Fibroblast of villous mesenchyme (primary cell): ENCODE measurements around the gene RSBN1L. TPM values are rescaled to one million over a fixed set of nuclear protein-coding genes. Genes with fewer than 3 reads are reported as not detected.

Experiments used
- DNase-seq: peaks from one replicate; pipeline ENCODE4 v3.0.0-alpha.2; 2010; ENCODE audit warnings: low read depth
- H3K4me3 ChIP-seq: 2 replicates; pipeline ENCODE4 v1.5.1; 2011; ENCODE audit warnings: low read depth, mild to moderate bottlenecking, low read length
- CTCF ChIP-seq: IDR thresholded peaks from 2 replicates; pipeline ENCODE4 v1.5.1; 2012; ENCODE audit warnings: low read depth, mild to moderate bottlenecking, low read length; ENCODE audit not compliant: insufficient read depth
- total RNA-seq: library from RNA; depleted of rRNA; stranded (reverse); fragments of >200 nt; gene quantifications from 2 replicates; pipeline ENCODE4 v1.2.3, GENCODE V29; 2012

The RSBN1L gene
- total RNA-seq, 1 donor, result 25.0 TPM

GRCh38 chr7:77740257-77740656, 44.0 kb downstream of the RSBN1L start:
- TF ChIP-seq CTCF, result no peak
- no peak overlapping the region for H3K4me3 ChIP-seq
- DNase-seq, result no peak

- DNase-seq, result no peak
- H3K4me3 ChIP-seq, result no peak overlapping the region
- TF ChIP-seq CTCF, result no peak
Observed at GRCh38 chr7:77743518-77743917, 47.3 kb downstream of the RSBN1L start.

GRCh38 chr7:77745746-77746145, 49.5 kb downstream of the RSBN1L start:
- DNase-seq, result no peak
- TF ChIP-seq CTCF, result no peak
- H3K4me3 ChIP-seq, result no peak overlapping the region

- TF ChIP-seq CTCF, result no peak
- no peak for DNase-seq
- H3K4me3 ChIP-seq, result no peak overlapping the region
Observed at GRCh38 chr7:77746164-77746823, 50.0 kb downstream of the RSBN1L start.

GRCh38 chr7:77746824-77747165, 50.5 kb downstream of the RSBN1L start:
- H3K4me3 ChIP-seq, result no peak overlapping the region
- no peak for DNase-seq
- no peak for TF ChIP-seq CTCF

GRCh38 chr7:77747178-77747577, 50.9 kb downstream of the RSBN1L start:
- no peak overlapping the region for H3K4me3 ChIP-seq
- TF ChIP-seq CTCF, result no peak
- no peak for DNase-seq

GRCh38 chr7:77747718-77748117, 51.5 kb downstream of the RSBN1L start:
- DNase-seq, result no peak
- no peak overlapping the region for H3K4me3 ChIP-seq
- TF ChIP-seq CTCF, result no peak
